ENCODE data around the gene GPAT3. TPM values are rescaled to one million over a fixed set of nuclear protein-coding genes. Genes with fewer than 3 reads are reported as not detected.

GPAT3 gene
- total and polyA plus RNA-seq, 2 of the 8 experiments (the other 6 are each of a cell fraction or from before 2014, with no cell fraction given): 0.23 to 2.0 TPM

- no peaks in the 10 kb centered on the region for H3K9me3 ChIP-seq (ENCODE audit: insufficient read depth in 2 of 2, low read depth in 1 of 2, low read length in 1 of 2)
- no peak overlapping the region for H2BK12ac ChIP-seq (ENCODE audit: low read depth, low read length)
- CTCF ChIA-PET (ENCODE audit: partially characterized antibody): no interaction called here
- H4K8ac ChIP-seq (ENCODE audit: extremely low read depth, insufficient read depth, low read length): no peak overlapping the region
- H3K14ac ChIP-seq (ENCODE audit: insufficient read length): no peak overlapping the region
- H3K9ac ChIP-seq (replicated peaks in 1 of 4; ENCODE audit: extremely low read depth in 1 of 4, low read depth in 3 of 4, low read length in 3 of 4): no peak overlapping the region
- H3K79me2 ChIP-seq (ENCODE audit: control insufficient read depth in 1 of 2, insufficient read depth in 2 of 2, low read length in 2 of 2): no peaks in the 10 kb centered on the region
- H2BK5ac ChIP-seq (ENCODE audit: low read depth, low read length): no peak overlapping the region
- H3K36me3 ChIP-seq (ENCODE audit: control insufficient read depth in 2 of 4, insufficient read depth in 4 of 4, low read length in 3 of 4): no peaks in the 10 kb centered on the region
- DNase-seq (ENCODE audit: low read depth in 1 of 2, low spot score in 2 of 2) (no peak), FAIRE-seq (no peak)
- no peak overlapping the region for H4K91ac ChIP-seq (replicated peaks; ENCODE audit: insufficient read length, low read length)
- H2AK5ac ChIP-seq (ENCODE audit: low read depth, low read length): no peak overlapping the region
- H3K18ac ChIP-seq (ENCODE audit: extremely low read depth, low read length): no peak overlapping the region
- no peak overlapping the region for H3K23ac ChIP-seq (ENCODE audit: insufficient read length)
- H3K27ac ChIP-seq (ENCODE audit: low read depth, low read length): no peak overlapping the region
- 93% methylated on average over 5 of the region's 5 CpGs; no CpG with 5 or more reads in 1 of the 2 experiments for WGBS, 2 experiments (ENCODE audit: extremely low coverage in 1 of 2, insufficient coverage in 1 of 2, insufficient read length in 1 of 2, insufficient replicate concordance in 2 of 2, low coverage in 1 of 2, low lambda C conversion rate in 2 of 2, missing lambda C conversion rate in 1 of 2)
- no peaks in the 10 kb centered on the region for H3K79me1 ChIP-seq (ENCODE audit: low read depth, low read length)
- no peaks in the 10 kb centered on the region for H3K4me1 ChIP-seq (replicated peaks in 1 of 4; ENCODE audit: control insufficient read depth in 3 of 4, insufficient read depth in 4 of 4, low read length in 3 of 4)
- no peak overlapping the region for H2AFZ ChIP-seq (ENCODE audit: low read length)
- H3K27me3 ChIP-seq (replicated peaks in 1 of 4; ENCODE audit: control insufficient read depth in 3 of 4, extremely low read depth in 1 of 4, insufficient read depth in 3 of 4, low read length in 3 of 4): no peaks in the 10 kb centered on the region
- H2BK120ac ChIP-seq (replicated peaks; ENCODE audit: low read depth, low read length): no peak overlapping the region
- H3K56ac ChIP-seq (replicated peaks; ENCODE audit: insufficient read length, low read depth, low read length): no peak overlapping the region
- H3K23me2 ChIP-seq (ENCODE audit: low read depth, low read length): no peaks in the 10 kb centered on the region
- no peak overlapping the region for H2BK20ac ChIP-seq (ENCODE audit: low read length)
- H4K20me1 ChIP-seq (replicated peaks in 1 of 2; ENCODE audit: control insufficient read depth in 1 of 2, insufficient read depth in 2 of 2, low read length in 2 of 2): no peaks in the 10 kb centered on the region
- TF ChIP-seq TEAD4 (IDR thresholded peaks at IDR 0.05; ENCODE audit: low read depth, low read length) (no peak), BCL11A (IDR thresholded peaks at IDR 0.05; ENCODE audit: low read depth in 2 of 2, low read length in 2 of 2) (no peak), CTBP2 (IDR thresholded peaks at IDR 0.05; ENCODE audit: borderline replicate concordance, insufficient read depth, insufficient read length, low read length) (no peak), SIN3A (conservative IDR thresholded peaks at IDR 0.05 in 1 of 2, IDR thresholded peaks at IDR 0.05 in 1 of 2; ENCODE audit: low read depth in 1 of 2, low read length in 2 of 2) (no peak), NANOG (IDR thresholded peaks at IDR 0.05; ENCODE audit: insufficient read depth, low read depth, low read length, poor library complexity, severe bottlenecking) (no peak), SIRT6 (IDR thresholded peaks at IDR 0.05; ENCODE audit: low read length) (no peak), BRCA1 (IDR thresholded peaks at IDR 0.05; ENCODE audit: low read depth, low read length) (no peak)
- no peak overlapping the region for H4K5ac ChIP-seq (ENCODE audit: insufficient read length, low read depth, low read length)
- H3K4me2 ChIP-seq (ENCODE audit: insufficient read depth in 1 of 2, low read depth in 2 of 2, low read length in 2 of 2): no peak overlapping the region
- H2BK15ac ChIP-seq (ENCODE audit: low read length): no peak overlapping the region
- H3K4ac ChIP-seq (replicated peaks; ENCODE audit: insufficient read length, low read depth, low read length): no peak overlapping the region
- H3K4me3 ChIP-seq (ENCODE audit: extremely low read depth in 1 of 4, insufficient read depth in 2 of 4, low read depth in 3 of 4, low read length in 4 of 4): no peak overlapping the region
- POLR2A ChIA-PET (ENCODE audit: partially characterized antibody): no interaction called here
Observed at GRCh38 chr4:83558059-83558653, 22.2 kb downstream of the GPAT3 start.

Data from H1 (cell line).